Muscle of leg (tissue), 11 donors: ENCODE data around the gene CMIP. TPM values are rescaled to one million over a fixed set of nuclear protein-coding genes. Genes with fewer than 3 reads are reported as not detected.

ENCODE experiments used
- DNase-seq: peaks from one replicate; pipeline ENCODE4 v3.0.0; 2013
- H3K27ac ChIP-seq: one replicate; pipeline ENCODE4 v1.5.1; 2013; ENCODE audit warnings: mild to moderate bottlenecking, low read length, control low read depth
- H3K27me3 ChIP-seq: one replicate; pipeline ENCODE4 v1.6.1; 2013; ENCODE audit warnings: low read length; ENCODE audit not compliant: control insufficient read depth, insufficient read depth
- H3K36me3 ChIP-seq: one replicate; pipeline ENCODE4 v1.6.1; 2013; ENCODE audit warnings: low read length; ENCODE audit not compliant: control insufficient read depth, insufficient read depth
- H3K4me1 ChIP-seq: one replicate; pipeline ENCODE4 v1.6.1; 2013; ENCODE audit warnings: low read length; ENCODE audit not compliant: control insufficient read depth, insufficient read depth
- H3K4me3 ChIP-seq: one replicate; pipeline ENCODE4 v1.5.1; 2013; ENCODE audit warnings: low read length, control low read depth
- H3K9me3 ChIP-seq: replicated peaks from 2 replicates; pipeline ENCODE4 v1.6.1; 2013; ENCODE audit warnings: low read depth, low read length; ENCODE audit not compliant: control insufficient read depth
- WGBS: methylation state at CpG from one replicate; pipeline ENCODE4 v1.1.5; 2013; ENCODE audit warnings: missing lambda C conversion rate; ENCODE audit not compliant: insufficient coverage; 5-methylcytosine and 5-hydroxymethylcytosine counted together
- polyA plus RNA-seq, 8 donors: library from polyadenylated mRNA; unstranded; fragments of 120-200 nt; gene quantifications; one replicate each; pipeline versions ENCODE4 v1.2.1 to v1.2.3, GENCODE V29; 2013; ENCODE audit warnings: inconsistent platforms in 1 of 8, low replicate concordance in 1 of 8; ENCODE audit not compliant: insufficient read length in 8 of 8, insufficient read depth in 1 of 8
- total RNA-seq: library from RNA; stranded (reverse); fragments of 120-200 nt; gene quantifications from one replicate; pipeline ENCODE4 v1.2.4, GENCODE V29; 2013

The CMIP gene
- total and polyA plus RNA-seq, 9 donors = 5.5 to 24.3 (median 18.8) TPM

DNA sequence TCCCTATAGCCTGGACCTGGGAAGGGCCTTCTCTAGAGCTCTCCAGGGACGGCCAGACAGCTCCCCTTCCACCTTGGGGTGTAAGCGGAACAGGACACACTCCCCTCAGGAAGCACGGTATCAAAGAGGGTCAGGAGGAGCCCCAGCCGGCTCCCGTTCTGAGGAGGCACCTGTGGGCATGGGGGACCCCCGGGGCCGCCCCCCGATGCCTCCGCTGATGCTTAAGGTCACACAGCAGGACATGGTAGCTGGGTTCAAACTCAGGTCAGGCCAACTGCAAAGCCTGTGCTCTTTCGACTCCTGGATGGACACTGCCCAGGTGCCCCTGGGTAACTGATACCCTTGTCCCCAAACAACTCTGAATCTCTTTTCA, 49.8 kb downstream of the CMIP start:
- Histone ChIP-seq H3K27me3 (no peaks in the 10 kb centered on the region), H3K4me3 (no peak overlapping the region), H3K4me1 (peaks cover 74% of the 10 kb centered on the region), H3K9me3 (no peaks in the 10 kb centered on the region), H3K27ac (peak overlapping the region; percentile 75), H3K36me3 (peaks cover 6% of the 10 kb centered on the region)
- WGBS = 69% methylated on average over 8 of the region's 10 CpGs
- DNase-seq = no peak

DNA sequence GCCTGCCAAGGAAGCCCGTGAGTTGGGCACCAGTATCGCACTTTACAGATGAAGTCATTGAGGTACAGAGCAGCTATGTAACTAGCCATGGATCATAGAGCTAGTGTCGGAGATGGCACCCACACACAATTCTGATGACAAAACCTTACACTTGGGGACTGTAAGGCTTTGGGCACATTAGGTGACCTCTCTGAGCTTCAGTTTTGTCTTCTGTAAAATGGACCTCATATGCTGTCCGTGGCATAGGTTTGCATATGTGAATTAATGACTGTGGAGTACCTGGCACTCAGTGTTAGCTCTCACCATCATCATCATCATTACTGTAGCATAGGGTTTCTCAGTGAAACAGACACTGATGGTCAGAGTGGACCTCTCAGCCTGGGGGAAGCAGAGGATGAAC, 50.3 kb downstream of the CMIP start:
- Histone ChIP-seq H3K4me3 (no peak overlapping the region), H3K4me1 (peaks cover 74% of the 10 kb centered on the region), H3K27ac (peak overlapping the region; percentile 75), H3K27me3 (no peaks in the 10 kb centered on the region), H3K9me3 (no peaks in the 10 kb centered on the region), H3K36me3 (peaks cover 6% of the 10 kb centered on the region)
- no peak for DNase-seq
- WGBS = 95% methylated on average over 2 of the region's 4 CpGs

DNA sequence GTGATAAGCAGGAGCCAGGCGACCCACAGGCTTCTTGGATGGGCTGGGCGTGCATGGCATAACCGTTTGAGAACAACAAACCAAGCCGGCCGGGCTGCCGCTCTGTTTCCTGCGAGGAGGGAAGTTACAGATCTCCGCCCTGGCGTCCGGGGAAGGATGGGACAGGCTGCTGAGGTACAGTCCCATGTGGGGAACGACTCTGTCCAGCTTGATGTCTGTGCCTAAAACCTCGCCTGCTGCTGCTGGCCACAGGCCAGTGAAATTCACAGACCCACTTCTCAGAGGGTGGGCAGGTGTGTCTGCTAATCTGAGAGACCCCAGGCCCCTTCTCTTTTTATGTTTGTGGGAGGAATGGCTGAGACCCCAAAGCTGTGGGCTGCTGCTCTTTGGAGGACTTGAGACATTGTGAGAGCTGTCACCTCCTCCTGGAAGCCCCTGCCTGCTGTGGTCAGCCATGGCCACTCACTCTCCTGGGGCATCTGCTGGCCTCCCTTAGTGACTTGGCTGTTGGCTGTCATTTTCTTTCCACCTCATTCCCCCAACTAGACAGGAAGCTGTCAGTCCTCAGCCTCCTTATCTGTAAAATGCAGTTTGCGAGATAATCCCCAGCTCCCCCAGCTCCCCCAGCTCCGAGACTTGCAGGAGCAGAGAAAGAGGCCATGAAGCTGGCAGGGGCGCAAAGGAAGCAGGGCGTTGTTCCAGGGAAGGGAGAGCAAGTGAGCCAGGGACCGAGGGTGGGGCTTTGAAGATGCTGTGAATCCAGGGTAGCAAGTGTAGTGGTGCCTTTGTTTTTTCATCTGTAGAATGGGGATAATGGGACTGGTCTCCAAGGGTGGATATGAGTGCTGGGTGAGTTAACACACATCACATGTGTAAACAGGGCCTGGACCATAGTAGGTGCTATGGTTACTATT, 51.0 kb downstream of the CMIP start:
- 67% methylated on average over 16 of the region's 17 CpGs for WGBS
- no peak for DNase-seq
- Histone ChIP-seq H3K9me3 (no peaks in the 10 kb centered on the region), H3K27me3 (no peaks in the 10 kb centered on the region), H3K36me3 (peaks cover 6% of the 10 kb centered on the region), H3K27ac (peak overlapping the region; percentile 55), H3K4me3 (no peak overlapping the region), H3K4me1 (peaks cover 71% of the 10 kb centered on the region)

DNA sequence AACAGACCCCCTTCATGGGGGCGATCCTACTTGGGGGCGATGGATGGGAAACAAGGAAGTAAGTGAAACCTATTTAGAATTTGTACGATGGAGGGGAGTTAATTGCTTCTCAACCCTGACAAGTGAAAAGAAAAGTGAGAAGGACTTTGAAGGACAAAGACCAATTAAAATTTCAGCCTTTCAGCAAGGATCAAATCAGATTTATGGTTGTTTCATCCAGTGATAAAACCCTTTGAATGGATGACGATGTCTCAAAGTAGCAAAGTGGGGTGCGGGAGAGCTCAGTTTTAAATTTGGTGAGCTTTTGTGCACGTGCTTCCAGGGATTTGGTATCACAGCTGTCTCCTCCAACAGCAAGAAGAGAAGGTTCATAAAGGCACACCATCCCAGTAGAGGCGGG, 51.7 kb downstream of the CMIP start:
- Histone ChIP-seq H3K27me3 (no peaks in the 10 kb centered on the region), H3K9me3 (no peaks in the 10 kb centered on the region), H3K36me3 (peaks cover 6% of the 10 kb centered on the region), H3K27ac (no peak overlapping the region), H3K4me1 (peaks cover 71% of the 10 kb centered on the region), H3K4me3 (no peak overlapping the region)
- no peak for DNase-seq
- WGBS = no CpG with 5 or more reads among the region's 7 CpGs

DNA sequence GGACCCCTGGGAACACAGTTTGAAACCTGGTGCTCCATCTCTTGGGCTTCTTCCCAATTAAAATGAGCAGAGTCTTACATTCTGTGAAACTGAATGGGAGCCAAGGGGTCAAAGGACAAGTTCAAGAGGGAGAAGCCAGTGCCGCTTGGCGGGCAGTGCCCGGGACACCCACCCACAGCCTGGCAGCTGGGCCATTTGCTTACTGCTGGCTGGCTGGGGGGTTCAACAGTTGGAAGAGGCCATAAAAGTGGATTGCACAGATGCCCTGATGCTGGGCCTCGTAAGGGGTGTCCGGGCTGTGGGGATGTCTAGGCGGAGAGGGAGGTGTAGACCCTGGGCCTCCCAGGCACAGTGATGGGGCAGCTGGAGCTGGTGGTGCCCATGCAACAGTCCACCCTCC, 52.1 kb downstream of the CMIP start:
- no peak for DNase-seq
- peaks cover 68% of the 10 kb centered on the region for H3K4me1 ChIP-seq

DNA sequence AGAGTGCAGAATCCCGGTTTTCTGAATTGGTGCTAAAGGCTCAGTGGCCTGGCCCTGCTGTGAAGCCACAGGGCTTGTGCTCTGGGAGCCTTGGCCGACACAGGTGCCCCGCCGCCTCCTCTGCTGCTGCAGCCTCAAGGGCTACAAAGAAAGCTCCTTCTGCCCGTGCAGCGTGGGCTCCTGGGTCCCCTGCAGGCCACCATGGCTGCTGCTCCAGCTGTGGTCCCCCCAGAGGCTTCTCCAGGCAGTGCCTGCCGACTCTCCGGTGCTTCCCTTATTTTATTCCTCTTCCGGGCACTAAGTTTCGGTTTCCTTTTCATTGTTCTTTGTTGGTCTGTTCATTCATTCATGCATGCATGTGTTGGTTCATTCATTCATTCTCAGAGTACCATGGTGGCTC, 53.1 kb downstream of the CMIP start:
- Histone ChIP-seq H3K4me1 (peaks cover 58% of the 10 kb centered on the region), H3K4me3 (no peak overlapping the region), H3K27ac (peak overlapping the region; percentile 51), H3K27me3 (no peaks in the 10 kb centered on the region), H3K36me3 (peaks cover 6% of the 10 kb centered on the region), H3K9me3 (no peaks in the 10 kb centered on the region)
- 63% methylated on average over 8 of the region's 10 CpGs for WGBS
- DNase-seq = no peak

More for the DNA sequence above, 52.1 kb downstream of the CMIP start:
- Histone ChIP-seq H3K27me3 (no peaks in the 10 kb centered on the region), H3K27ac (no peak overlapping the region), H3K4me3 (no peak overlapping the region), H3K9me3 (no peaks in the 10 kb centered on the region), H3K36me3 (peaks cover 6% of the 10 kb centered on the region)
- 100% methylated on average over 3 of the region's 6 CpGs for WGBS

DNA sequence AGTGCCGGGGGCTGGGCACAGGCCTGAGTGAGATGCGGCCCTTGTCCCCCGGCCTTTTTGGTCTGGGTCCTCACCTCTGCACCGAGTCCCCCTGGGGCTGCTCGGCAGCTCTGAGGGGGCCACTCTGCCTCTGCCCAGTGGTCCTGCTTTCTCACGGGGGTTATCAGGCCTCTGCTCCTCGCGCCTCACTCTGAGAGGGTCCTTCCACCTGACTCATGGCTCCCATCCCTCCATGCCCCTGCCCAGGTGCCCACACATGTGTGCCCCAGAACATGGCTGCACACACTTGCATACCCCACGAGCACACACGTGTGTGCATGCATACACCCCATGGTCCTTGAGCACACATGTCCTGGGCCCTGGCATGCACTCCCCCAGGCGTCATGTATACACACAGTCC, 53.7 kb downstream of the CMIP start:
- peaks cover 6% of the 10 kb centered on the region for H3K36me3 ChIP-seq
- 76% methylated on average over 11 of the region's 11 CpGs for WGBS
- H3K27ac ChIP-seq = peak overlapping the region; percentile 42
- H3K9me3 ChIP-seq = no peaks in the 10 kb centered on the region
- H3K27me3 ChIP-seq = no peaks in the 10 kb centered on the region
- H3K4me3 ChIP-seq = no peak overlapping the region
- no peak for DNase-seq
- peaks cover 52% of the 10 kb centered on the region for H3K4me1 ChIP-seq

GRCh38 chr16:81499576-81500380, 55.2 kb downstream of the CMIP start:
- peaks cover 6% of the 10 kb centered on the region for H3K36me3 ChIP-seq
- H3K9me3 ChIP-seq = no peaks in the 10 kb centered on the region
- peaks cover 38% of the 10 kb centered on the region for H3K4me1 ChIP-seq
- DNase-seq = no peak
- H3K4me3 ChIP-seq = no peak overlapping the region
- no peaks in the 10 kb centered on the region for H3K27me3 ChIP-seq
- peak overlapping the region; percentile 3 for H3K27ac ChIP-seq
- WGBS = 80% methylated on average over 12 of the region's 20 CpGs

DNA sequence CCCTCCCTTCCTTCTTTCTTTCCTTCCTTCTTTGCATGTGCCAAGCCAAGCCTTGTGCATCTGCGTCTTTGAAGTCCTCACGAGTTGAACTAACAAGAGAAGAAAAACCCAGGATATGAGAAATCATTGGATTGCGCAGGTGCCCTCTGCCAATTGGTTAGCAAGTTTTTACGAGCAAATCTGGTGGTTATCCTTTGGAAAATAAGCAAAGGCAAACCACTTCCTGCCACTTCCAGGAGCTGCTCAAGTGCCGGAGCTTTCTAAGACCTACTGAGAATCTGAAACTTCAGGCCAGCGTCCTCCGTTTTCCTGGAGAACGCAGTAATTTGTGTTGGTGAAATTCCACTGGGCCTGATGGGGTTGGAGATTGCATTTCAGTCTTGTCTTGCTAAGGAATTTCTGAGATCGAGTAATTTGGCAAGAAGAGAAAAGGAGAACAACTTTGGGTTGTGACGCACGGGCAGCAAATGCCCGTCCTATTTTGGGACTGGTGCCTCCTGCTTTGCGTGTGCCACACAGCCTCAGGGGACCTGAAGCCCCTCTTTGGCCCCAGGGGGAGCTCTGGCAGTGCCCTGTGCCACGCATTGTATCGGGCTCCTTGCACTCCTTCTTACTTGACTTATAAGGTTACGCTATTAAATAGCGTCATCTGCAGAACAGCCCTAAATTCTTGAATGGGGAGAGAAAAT, 56.4 kb downstream of the CMIP start:
- no peak overlapping the region for H3K4me3 ChIP-seq

More for the DNA sequence above, 56.4 kb downstream of the CMIP start:
- H3K4me1 ChIP-seq = peaks cover 29% of the 10 kb centered on the region
- H3K36me3 ChIP-seq = peaks cover 6% of the 10 kb centered on the region
- no peaks in the 10 kb centered on the region for H3K9me3 ChIP-seq
- WGBS = 47% methylated on average over 14 of the region's 17 CpGs
- DNase-seq = no peak
- H3K27me3 ChIP-seq = no peaks in the 10 kb centered on the region
- H3K27ac ChIP-seq = peak overlapping the region; percentile 42
